Measurements from ENCODE around the gene OCA2.

Gene OCA2

DNA sequence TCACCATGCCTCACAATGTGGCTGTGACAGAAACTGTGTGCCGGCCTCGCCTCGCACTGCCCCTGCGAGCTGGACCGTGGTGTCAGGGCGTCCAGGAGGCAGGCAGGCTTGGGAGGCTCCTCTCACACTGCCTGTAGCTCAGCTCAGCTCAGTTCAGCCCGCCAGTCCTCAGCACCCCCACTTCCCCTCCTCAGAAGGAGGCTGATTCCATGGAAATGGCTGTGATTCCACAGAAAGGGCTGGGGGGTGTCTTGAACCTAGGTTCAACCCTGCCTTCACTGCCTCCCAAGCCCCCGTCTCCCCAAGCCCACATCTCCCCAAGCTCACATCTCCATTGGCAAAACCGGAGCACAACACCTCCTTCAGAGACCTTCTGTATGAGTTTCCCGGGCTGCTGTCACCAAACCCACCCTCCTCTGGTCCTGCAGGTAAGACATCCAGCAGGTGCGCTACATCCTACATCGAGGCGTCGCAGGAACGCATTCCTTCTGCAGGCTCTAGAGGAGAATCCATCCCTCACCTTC lies 94.0 kb downstream of the OCA2 start:
- in situ Hi-C loops (cut with HindIII; ENCODE audit: low sequenced_read_pairs) = no loop called here

DNA sequence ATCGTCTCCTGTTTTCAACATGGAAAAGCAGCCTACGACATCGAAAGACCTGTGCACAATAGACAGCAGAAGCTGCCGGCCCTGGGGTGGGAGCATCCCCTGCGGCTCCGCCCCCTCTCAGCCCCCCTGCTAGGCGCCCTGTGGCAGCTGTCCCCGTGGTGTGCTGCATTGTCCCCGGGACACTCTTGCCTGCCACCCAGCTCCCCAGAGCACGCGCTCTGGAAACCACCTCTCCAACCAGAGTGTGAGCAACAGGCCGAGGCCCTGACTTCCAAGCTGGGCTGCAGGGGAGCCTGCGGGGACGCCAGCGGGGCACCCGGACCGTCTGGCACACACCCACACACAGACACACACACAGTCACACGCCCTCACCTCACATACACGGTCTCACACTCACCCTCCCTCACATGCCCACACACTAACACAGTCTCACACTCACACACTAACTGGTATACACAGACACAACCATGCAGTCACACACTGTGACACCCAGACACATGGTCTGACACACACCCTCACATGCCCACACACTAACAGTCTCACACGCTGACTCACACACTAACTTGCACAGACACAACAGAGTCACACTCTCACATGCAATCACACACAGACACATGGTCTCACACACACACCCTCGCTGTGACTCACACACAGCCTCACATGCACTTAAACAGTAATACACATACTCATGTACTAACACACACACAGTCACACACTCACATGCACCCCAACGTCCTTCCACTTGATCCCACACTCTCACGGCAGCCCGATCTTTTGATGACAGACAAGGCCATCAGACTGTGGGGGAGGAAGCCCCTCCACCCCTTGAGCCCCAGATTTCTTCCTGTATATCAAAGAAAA lies 94.7 kb downstream of the OCA2 start:
- in situ Hi-C loops (cut with HindIII; ENCODE audit: low sequenced_read_pairs) = no loop called here

DNA sequence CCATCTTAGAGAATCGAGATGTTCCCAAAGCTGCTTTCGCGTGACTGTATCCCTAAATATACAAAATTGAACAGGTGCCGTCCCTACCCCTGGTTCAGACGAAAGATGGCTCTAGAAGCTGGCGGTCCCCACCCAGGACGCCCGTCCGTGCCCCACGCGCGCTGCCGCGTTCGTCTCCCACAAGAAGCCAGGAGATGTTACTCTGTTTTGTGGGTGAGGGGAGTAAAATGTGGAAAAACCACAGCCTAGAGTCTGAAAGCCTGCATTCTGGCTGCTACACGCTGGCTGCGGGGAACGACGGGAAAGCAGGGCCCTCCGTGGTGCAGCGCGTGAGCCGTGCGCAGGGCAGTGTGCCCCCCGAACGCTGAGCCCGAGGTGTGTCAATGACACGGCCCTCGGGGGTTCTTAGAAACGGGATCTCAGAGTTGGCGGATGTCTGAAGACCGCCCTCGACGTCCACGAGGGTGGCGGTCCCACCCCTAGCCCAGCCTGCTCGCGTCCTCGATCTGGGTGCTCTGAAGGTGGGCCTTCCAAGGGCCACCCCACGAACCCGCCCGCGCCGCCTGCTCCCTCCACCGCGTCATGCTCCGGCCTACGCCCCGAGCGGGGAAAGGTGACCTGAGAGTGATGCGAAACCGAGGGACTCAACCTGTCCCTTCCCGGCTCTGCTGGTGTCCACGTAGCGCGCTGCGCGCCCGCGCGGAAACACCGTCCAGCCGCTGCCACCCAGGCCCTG lies 95.6 kb downstream of the OCA2 start:
- in situ Hi-C loops (cut with HindIII; ENCODE audit: low sequenced_read_pairs) = no loop called here

DNA sequence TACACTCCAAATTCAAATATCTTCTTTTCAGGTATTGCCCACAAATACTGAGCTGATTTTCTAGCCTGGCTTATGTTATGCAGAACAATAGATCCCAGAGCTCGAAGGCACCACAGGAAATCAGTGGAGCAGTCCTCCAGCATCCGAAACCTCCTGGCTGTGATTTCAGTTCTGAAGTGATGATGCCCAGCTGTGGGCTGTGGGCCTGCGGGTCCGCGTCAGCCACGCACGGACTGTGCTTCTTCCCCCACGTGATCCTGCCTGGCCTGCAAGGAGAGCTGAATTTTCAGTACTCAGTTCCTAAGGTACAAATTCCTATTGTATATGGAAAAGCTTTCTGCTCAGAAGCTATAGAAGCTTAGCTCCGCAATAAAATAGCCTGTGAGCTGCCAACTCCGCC lies 96.2 kb downstream of the OCA2 start:
- in situ Hi-C loops (cut with HindIII; ENCODE audit: low sequenced_read_pairs) = no loop called here

DNA sequence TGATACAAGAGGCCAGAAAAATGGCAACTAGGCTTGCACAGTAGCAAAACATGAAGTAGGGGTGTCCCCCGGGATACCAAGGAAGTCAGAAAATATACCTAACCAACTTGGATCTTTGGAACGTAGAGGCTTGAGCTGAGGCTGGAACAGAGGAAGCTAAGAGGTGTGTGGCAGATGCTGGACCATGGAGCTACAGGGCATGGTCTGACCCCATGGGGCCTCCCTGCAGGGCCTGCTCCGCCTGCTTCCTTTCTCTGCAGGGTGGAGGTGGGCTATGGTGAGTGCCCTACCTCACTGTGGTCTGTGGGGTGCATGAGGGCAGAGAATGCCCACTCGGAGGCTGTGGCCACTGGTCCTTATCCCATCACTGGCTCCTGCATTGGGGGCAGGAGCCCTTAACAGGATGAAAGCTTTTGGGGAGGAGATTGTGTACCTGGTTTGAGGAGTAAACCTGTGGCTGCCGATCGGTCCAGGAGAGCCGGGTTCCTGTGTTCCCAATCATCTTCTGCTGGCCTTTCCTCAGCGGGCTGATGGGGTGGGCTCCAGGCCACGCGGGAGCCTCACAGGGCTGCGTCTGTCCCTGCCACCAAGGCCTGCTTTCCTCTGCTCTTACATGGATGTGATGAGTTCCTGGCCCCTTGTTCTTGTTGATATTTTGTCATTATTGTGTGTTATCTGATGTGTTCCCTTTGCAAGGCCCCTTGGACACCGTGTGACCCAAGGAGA lies 96.8 kb downstream of the OCA2 start:
- in situ Hi-C loops (cut with HindIII; ENCODE audit: low sequenced_read_pairs) = no loop called here

DNA sequence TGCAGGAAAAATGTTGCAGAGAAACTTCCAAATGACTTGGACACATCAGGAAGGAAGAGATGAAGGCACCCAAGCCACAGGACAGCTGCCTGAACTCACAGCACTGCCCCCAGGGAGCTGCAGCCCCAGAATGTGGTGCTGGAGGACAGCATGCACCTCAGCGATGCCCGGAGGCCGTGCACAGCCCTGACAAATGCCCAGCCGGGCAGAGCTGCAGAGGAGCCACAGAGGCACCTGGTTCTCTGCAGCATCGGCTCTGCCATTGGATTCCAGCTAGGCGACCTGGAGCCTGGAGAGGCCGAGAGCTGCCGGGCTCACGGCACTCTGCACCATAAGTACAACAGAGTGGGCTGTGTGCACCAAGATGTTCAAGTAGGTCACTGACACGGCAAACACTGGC lies 97.5 kb downstream of the OCA2 start:
- in situ Hi-C loops (cut with HindIII; ENCODE audit: low sequenced_read_pairs) = no loop called here

DNA sequence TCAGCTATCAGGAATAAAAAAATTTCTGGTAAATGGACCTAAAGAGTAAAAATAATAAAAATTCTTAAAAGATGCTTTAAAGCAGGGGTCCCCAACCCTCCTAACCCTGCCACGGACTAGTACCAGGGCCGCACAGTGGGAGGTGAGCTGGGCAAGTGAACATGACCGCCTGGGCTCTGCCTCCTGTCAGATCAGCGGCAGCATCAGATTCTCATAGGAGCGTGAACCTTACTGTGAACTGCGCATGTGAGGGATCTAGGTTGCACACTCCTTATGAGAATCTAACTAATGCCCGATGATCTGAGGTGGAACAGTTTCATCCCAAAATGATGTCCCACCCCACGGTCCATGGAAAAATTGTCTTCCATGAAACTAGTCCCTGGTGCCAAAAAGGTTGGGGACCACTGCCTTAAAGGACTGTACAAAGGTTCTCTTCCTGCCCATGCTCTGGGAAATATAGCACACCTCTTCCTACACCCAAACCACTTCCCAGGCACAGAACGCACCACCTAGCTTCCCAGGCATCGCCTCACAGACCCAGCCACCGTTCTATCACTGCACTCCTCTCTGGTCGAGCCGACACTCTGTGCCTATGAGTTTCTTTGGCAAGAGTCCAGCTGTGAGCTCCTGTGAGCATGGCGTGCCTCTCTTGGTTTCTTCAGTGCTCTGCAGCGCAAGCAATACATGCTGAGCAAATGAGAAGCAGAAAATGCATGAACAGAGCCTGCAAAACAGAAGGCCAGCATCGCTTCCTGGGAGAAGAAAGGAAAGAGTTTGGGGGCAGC lies 104.9 kb downstream of the OCA2 start:
- in situ Hi-C loops (cut with HindIII; ENCODE audit: low sequenced_read_pairs) = no loop called here

DNA sequence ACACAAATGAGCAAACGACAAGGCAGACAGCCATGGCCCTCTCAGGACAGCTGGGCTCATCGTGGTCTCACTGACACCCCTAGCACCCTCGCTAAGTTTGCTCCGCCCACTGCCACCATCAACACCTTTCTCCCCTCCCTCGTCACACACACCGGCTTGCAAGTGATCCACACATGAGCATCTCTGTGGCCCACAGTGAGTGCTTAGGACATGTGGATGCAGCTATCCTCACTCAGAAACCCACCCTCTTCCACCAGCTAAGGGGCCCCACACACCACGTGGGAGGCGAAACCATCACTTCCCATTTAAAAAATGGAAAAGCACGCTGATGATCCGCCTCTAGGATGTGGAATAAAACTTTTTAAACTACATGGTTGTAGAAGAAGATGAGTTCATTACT lies 105.6 kb downstream of the OCA2 start:
- in situ Hi-C loops (cut with HindIII; ENCODE audit: low sequenced_read_pairs) = no loop called here

DNA sequence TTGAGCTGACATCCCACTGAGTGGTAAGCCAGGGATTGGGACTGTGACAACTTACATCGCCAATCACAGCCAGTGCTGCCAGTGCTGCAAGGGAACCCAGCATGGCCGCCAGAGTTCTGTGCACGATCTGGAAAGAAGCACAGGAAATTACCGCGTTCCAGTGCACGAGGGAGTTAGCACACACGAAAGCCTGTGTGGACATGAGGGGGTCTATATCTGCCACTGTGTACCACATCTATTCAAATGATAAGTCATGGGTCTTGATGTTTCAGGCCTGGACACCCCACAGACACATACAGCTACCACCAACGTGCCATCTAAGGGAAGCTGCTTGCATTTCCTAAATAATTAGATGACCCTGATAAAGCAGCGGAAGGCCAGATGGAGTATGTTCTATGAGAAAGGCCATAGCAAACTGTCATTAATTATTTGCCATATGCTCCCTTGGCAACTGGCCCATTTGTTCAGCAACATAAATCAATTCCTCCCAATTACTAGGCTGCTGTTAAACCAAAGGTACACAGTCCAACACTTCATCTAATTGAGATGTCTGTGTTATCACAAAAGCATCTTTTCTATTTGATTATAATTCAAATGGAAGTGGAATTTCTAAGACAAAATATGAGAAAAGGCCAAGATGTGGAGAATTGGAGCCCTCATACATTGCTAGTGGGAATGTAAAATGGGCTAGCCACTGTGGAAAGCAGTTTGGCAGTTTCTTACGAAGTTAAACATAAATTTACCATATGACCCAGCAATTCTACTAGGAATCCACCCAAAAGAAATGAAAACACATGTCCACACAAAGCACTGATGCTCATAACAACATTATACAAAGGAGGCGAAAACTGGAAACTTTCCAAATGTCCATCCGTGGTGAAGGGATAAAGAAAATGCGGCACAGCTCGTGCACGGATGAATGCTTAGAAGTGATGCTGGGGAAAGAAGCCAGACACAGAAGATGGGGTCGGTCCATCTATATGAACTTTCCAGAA lies 108.3 kb downstream of the OCA2 start:
- in situ Hi-C loops (cut with HindIII; ENCODE audit: low sequenced_read_pairs) = no loop called here

DNA sequence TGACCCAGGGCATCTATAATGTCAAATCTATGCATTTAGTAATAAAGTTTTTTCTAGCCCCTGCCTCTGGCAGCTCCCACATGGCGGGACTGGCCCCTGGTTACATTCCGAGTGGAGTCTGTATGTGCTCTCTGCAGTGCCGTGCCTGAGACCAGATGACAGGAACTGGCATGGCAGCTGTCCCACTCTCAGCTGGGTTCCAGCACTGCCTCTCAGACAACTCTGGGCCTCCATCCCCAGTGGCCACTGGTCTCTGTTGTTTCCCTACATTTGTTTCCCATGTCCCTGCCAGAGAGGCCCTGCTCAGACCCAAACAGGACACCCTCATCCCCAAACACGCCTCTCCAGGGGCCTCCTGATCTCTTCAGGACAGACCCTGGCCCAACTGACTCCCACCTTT lies 109.3 kb downstream of the OCA2 start:
- in situ Hi-C loops (cut with HindIII; ENCODE audit: low sequenced_read_pairs) = no loop called here

DNA sequence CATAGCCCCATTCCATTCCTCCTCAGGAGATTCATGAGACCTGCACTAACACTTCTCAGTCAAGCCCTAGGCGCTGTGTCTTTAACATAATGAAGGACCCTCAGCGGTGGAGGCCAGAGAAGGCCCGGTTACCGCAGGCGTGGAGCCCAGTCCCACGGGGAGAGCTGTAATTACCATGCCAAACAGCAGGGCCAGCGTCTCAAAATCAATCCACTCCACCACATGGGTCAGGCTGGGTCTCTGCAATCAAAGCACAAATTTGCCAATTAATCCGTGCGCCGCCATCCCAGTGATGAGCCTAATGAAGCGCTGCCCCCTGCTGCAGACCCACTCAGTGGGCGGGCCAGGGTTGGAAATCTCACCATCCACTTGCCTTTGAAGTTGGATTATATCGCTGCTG lies 109.7 kb downstream of the OCA2 start:
- in situ Hi-C loops (cut with HindIII; ENCODE audit: low sequenced_read_pairs) = no loop called here

DNA sequence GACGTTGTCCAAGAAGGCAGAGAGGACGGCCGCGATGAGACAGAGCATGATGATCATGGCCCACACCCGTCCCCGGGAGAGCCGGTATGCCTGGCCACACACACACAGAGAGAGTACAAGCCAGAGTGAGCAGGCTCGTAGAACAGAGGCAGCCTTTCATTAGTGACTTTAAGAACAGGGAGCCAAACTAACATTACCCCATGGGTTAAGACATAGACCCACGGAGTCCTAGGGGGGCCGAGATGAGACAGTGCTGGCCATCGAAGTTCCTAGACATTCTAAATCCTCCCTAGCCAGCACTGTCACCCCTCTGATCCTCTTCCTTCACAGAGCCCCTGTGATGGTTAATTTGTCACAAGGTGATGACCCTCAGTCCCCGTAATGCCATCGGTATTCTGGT lies 114.0 kb downstream of the OCA2 start:
- in situ Hi-C loops (cut with HindIII; ENCODE audit: low sequenced_read_pairs) = no loop called here

DNA sequence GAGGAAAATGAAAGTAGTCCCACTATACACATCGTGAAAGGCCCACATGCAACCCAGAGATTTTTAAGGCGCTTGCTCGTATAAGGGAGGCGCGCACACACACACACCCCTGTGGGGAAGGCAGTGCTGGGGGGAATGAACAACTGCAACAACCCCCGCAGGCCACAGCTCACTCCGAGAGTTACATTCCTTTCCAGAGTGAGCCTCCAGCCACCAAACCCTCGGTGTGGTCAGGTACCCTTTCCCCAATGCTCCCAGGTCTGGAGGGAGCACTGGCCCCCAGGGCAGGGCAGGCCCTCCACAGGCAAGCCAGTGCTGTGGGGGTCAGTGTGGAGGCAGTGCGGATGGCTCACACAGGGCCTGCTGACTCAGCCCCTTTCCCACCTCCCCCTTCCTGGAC lies 115.6 kb downstream of the OCA2 start:
- in situ Hi-C loops (cut with HindIII; ENCODE audit: low sequenced_read_pairs) = no loop called here

DNA sequence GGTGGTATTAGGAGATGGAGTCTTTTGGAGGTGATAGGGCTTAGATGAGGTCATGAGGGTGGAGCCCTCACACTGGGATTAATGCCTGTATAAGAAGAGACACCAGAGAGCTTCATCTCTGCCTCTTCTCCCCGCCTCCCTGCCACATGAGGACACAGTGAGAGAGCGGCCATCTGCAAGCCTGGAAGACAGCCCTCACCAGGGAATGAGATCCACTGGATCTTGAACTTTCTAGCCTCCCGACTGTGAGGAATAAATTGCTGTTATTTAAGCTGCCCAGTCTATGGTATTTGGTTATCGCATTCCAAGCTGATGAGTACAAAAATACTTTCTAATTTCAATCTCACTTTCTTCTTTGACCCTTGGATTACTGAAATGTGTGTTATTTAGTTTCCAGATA lies 121.4 kb downstream of the OCA2 start:
- in situ Hi-C loops (cut with HindIII; ENCODE audit: low sequenced_read_pairs) = no loop called here

DNA sequence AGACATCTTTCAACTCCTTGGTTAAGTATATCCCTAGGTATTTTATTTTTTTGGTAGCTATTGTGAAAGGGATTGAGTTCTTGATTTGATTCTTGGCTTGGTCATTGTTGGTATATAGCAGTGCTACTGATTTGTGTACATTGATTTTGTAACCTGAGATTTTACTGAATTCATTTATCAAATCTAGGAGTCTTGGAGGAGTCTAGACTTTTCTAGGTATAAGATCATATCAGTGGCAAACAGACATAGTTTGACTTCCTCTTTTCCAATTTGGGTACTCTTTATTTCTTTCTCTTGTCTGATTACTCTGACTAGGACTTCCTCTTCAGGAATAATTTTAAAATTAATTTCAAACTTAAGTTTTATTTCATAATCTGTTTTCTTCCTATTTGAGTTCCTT lies 125.2 kb downstream of the OCA2 start:
- in situ Hi-C loops (cut with HindIII; ENCODE audit: low sequenced_read_pairs) = no loop called here

DNA sequence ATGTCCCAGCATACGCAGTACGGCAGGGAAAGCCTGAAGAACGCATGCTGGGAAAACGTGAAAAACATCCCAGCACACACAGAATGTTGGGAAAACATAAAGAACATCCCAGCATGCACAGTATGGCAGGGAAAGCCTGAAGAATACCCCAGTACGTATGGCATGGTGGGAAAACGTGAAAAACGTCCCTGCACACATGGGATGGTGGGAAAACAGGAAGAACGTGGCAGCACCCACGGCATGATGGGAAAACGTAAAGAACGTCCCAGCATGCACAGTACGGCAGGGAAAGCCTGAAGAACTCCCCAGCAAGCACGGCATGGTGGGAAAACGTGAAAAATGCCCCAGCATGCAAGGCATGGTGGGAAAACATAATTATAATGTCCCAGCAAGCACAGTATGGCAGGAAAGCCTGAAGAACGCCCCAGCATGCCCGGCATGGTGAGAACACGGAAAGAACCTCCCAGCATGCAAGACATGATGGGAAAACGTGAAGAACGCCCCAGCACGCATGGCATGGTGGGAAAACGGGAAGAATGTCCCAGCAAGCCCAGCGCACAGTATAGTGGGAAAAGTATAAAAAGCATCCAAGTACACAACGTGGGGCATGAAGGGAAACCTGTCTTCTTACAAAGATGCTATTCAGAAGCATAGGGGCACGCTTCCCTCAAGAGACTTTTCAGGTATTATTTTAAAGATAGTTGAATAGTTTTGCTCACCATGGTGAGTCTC lies 128.3 kb downstream of the OCA2 start:
- in situ Hi-C loops (cut with HindIII; ENCODE audit: low sequenced_read_pairs) = no loop called here

DNA sequence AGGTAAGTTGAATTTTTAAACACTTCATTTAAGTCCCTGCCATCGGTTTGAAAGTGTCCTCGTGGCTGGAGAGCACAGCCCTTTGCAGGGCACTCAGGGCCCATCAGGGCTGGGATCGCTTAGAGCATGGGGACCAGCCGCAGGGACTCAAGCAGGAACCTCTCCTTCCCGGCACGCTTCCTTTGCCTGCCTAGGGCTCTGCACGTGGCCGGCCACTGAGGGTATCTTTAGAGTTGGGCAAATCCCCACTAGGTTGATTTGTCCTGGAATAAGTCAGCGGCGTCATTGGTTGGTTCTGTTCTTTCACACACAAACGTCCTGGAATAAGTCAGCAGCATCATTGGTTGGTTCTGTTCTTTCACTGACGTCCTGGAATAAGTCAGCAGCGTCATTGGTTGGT lies 131.6 kb downstream of the OCA2 start:
- in situ Hi-C loops (cut with HindIII; ENCODE audit: low sequenced_read_pairs) = no loop called here

DNA sequence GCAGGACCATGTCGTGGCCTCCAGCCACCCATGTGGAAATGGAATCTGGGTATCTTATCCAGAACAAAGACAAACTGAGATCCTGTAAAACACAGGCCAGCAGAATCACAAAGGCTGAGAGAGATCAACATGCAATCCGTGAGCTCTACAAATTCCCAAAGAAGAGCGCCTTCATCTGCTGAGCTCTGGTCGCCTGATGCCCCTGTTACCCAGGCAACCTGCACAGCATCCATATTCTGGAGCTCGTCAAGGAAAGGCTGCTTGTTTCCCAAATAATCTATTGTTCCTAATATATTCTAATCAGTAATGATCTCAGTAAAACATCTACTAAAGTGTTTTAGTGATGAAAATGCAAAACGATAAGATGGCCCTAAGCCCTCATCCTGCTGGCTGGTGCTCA lies 133.6 kb downstream of the OCA2 start:
- in situ Hi-C loops (cut with HindIII; ENCODE audit: low sequenced_read_pairs) = no loop called here

DNA sequence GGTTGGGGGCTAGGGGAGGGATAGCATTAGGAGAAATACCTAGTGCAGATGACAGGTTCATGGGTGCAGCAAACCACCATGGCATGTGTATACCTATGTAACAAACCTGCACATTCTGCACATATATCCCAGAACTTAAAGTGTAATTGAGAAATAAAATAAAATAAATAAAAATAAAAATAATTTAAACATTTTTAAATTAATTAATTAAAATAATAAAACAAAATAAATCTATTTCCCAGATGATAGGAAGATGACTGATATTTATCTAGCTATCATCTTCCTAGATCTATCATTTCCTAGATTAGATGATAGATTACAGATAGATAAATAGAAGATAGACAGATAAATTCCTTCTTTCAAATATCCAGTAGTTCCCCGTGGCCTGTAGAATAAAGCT lies 137.3 kb downstream of the OCA2 start:
- in situ Hi-C loops (cut with HindIII; ENCODE audit: low sequenced_read_pairs) = no loop called here

Measured in DLD1 (cell line).